Myocyte (in vitro differentiated cells): ENCODE measurements around the gene APOBEC4. TPM values are rescaled to one million over a fixed set of nuclear protein-coding genes. Genes with fewer than 3 reads are reported as not detected.

Experiments used
- DNase-seq: peaks from one replicate; pipeline ENCODE4 v3.0.0-alpha.2; 2012; ENCODE audit warnings: low read depth
- total RNA-seq: library from RNA; depleted of rRNA; stranded (reverse); fragments of >200 nt; gene quantifications from 2 replicates; pipeline ENCODE4 v1.2.3, GENCODE V29; 2014

Gene APOBEC4
- total RNA-seq, 1 donor from 2014 or later, result not detected

DNA sequence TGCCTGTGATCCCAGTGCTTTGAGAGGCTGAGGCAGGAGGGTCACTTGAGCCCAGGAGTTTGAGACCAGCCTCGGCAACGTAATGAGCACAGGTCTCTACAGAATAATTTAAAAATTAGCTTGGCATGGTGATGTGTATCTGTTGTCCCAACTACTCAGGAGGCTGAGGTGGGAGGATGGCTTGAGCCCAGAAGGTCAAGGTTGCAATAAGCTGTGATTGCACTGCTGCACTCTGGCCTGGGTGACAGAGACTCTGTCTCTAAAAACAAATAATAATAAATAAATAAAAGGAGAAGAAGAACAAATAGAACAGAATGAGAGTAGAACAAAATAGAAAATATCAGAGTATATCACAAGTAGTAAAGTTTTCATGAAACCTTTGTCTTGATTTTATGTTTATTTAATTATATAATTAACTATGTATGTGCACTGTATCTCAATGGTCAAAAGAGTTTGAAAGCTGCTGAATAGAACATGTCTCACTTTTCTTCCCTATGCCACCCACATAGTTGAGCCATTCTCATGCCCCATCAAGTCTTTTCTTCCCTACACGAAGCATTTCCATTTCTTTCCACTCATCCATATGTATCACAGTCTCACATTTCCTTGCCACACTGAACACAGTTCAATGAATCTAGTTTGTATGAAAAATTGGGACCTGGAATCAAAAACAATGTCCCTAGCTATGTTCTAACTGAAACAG lies 22.9 kb upstream of the APOBEC4 start:
- no peak for DNase-seq

DNA sequence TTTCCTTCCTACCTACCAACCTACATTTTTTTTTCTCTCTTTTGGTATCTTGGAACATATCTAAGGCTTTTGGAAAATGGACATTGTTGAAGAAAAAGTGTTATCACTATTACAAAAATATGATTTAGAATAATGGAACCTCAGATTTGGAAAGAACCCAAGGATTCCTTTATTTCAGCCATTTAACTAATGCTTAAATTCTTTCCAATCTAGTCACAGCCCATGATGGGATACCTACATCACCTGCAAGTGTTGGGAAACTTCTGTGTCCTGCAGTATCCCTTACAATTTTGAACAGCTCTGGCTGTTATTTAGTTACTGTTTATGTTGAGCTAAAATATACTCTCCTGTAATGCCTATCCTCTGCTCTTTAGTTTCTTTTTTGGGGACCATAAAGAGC lies 22.3 kb upstream of the APOBEC4 start:
- DNase-seq, result no peak

DNA sequence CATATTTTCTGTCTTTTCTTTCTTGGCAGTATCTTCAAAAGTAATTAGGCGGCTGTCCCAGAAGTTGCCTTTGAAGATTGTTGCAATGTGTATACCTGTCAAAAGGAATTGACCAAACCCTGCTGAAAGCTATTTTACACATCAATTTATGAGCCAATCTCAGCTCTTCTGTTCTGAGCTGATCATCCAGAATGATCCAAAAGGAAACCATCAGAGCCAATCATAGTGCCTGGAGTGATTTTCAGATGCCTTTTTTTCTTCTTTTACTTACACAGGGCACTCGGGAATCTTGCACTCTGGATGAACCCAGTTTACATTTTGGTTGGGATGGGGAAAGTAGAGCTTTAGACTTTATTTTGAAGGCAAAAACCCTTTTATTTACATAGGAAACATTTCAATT lies 21.8 kb upstream of the APOBEC4 start:
- no peak for DNase-seq

DNA sequence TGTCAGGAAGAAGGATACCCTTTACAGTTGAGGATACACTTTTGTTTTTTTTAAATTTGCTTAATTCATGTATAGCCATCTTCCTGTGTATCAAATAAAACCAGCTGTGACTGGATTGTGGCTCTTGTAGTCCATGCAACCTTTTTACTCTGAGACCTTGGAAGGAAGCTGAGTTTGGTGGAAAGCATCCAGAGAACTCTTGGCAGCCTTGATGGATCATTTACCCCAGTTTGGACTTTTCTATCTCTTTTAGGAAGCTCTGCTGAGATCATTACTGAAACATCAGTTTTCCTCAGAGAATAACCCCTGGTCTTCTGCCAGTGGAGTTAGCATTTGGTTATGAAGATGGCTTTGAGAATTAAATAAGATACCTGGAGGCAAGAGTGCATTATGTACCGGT lies 21.2 kb upstream of the APOBEC4 start:
- no peak for DNase-seq

DNA sequence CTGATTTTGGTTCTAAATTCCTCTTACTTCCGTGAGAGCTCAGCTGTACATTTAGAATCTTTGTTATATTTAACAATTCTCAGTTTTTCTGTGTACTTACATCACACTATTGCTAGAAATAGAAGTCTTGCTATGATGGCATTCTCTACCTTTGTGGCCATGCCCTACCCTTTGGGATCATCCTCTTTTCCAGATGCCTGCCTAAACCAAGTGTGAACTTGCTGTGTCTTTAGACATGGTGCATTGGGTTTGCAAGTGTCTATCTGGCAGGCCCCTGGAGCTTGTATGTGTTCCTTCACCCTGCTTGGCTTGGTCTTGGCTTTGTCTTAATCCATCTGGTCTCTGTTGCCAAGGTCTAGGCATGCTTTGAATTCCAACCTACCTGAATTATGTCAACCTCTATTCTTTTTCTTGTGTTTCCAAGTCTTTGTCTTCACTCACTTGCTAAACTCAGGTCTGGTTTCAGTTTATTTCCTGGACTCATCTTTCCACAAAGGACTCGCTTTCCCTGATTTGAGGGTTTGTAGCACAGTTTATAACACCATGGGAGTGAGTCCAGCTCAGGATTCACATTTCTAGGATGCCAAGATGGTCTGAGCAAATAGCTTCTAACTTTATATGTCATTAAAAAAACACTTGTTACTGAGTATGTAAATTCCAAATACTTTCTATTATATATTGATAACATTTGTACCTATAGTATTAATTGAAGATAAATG lies 20.6 kb upstream of the APOBEC4 start:
- DNase-seq, result no peak

DNA sequence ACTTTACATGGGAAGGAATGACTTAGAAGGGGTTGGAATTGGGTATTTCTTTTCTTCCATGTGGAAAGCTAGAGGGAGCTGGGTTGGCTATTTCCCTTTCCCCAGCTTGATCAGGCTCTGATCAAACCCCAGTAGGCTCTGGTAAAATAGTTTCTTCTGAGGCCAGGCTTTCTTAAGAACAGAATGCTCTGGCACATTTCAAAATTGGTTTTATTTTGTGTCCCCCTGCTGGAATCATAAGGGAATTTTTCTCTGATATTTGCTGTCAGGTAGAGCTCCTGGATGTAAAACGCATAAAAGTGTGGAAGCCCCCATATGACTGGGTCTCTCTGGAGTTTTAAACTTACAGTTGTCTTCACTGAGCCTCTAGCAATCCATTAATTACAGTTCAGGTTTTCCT lies 17.1 kb upstream of the APOBEC4 start:
- DNase-seq, result no peak

DNA sequence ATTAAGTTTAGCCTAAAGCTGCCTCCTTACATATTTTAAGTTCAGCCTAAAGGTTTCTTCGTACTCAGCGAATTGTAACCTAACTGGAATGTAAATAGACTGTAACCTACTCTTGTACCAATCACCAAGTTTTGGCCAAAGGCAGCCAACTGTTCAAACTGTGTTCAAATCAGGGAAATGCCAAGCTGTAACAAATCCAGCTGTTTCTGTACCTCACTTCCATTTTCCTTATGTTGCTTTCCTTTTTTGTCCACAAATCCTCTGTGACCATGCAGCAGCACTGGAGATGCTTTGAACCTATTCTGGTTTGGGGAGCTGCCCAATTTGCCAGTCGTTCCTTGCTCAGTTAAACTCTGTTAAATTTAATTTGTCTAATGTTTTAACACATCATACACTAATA lies 3.2 kb upstream of the APOBEC4 start:
- DNase-seq, result no peak

DNA sequence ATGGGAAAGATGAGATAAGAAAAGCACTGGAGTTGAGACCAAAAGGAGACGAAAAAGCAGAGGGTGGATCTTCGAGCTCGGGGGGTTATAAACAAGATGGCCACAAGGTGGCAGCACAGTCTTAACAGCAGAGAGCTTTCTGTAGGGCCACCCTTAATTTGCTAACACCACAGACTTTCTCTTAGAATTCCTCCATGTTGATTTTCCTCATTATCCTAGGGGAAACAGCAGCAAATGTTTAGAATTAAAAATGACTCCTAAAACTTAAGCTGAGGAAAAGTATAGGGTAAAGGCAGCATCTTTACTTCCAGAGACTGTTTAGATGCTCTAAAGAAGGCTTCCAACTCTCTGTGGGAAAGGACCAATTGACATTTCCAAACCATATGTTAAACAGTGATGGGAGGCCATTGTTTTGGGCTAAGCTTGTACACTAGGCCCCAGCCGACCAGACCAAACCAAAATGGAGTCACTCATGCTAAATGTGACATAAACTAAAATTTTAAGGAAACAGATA lies 2.5 kb upstream of the APOBEC4 start:
- DNase-seq, result peak; percentile 87

DNA sequence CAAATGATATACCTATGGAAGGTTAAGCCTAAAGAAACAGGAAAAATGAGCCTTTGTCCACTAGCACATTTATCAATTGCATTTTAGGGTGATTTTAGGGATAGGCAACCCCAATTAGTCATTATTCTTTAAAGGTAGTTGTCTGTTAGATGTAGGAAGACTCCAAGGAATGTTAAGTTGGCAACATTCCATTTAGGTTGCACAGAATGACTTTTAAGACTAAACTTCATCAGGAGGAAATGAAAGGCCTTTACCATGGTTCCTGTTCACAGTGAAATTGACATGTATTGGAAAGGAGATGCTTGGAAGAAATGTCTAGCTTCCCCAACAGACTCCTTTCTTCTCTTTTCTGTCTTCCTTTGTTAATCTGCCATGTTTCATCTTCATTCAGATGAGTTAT lies 1.6 kb upstream of the APOBEC4 start:
- DNase-seq, result no peak

DNA sequence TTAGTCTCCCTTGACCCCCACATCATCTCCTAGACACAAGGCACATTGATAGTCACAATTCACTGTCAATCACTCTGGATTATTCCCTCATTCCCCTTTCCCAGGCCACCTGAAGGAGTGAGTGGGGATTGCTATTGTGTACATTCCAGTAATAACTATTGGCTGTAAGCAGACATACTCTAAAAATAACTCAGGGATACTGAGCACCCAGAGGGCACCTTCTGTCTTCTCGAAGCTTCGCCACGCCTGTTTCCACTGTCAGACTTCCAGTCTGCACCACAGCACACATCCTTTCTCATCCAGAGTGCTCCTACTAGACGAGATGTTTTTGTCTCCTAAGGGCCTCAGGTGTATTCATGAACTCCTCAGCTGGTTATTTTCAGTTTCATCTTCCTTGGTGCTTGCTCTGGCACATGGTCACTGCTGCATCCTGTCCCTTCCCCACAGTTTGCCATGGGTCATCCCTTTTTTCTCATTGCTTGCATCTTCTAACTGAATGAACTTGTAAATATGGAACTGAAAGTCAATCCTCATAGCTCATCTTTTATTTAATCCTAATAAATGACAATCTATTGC lies 848 bp upstream of the APOBEC4 start:
- no peak for DNase-seq

DNA sequence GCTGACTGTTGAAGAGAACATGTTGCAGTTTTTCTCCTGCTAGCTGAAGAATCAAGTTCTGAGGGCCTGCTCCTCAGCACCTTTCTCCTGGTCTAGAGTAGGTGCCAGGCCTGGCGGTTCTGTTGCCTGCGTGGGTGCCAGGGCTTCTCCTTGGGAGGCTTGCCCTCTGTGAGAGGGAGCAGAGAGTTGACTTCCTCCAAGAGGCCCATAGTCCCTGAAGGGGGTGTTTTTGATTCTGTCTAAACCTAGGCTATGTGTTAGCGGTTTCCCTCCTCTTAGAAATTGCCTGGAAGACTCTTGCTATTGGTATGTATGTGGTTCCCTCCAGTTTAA lies 312 bp upstream of the APOBEC4 start:
- no peak for DNase-seq

DNA sequence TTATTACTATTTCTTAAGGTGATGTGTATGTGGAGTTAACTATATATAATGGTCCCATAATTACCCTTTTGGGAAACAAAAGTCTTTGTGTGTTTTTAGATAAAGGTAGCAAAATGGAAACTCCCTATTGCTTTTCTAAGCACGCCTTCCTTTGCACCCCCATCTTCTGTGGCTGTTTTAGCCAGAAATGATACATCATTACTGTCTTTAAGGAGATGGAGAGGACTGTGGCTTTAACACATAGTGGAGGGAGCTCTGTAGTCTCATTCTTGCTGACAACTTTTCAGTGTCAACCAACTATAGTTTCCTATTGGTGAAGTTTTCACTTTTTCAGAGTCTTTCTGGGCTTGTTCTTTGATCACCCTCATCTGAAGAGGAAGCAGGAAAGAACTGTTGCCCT lies 1.0 kb downstream of the APOBEC4 start:
- no peak for DNase-seq

DNA sequence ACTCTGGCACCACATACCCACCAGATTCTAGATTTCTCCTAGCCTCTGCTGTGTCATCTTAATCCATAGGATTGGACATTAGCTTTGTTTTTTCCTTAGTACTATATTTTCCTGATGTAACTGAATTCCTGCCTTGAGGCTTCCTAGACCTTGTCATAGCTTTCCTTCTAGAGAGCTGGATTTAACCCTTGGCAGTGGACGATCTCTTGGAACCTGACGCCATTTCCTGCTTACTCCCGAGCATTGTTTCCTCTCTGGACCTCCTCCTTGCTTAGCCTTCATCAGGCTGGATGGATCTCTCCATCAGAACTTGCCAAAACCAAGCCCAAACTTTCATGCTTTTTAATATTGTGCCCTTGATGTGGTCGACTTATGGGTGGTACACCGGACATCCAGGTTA lies 1.5 kb downstream of the APOBEC4 start:
- no peak for DNase-seq

DNA sequence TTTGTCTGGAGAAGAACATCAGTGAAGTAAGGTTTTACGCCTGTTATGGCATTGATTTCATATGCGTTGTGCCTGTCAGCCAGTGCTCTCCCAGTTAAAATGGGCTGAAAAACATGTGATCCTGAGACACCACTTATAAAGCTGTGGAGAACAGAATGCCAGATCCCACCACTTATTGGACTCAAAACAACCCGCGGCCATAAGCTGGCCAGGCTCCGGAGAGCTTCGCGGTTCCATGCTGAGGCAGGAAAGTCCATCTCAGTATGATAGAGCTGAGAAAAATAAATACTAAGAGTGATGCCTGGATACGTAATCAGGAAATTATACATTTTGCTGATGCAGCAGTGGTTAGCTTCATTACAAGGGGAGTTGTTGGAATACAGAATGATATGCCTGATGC lies 5.1 kb downstream of the APOBEC4 start:
- no peak for DNase-seq

DNA sequence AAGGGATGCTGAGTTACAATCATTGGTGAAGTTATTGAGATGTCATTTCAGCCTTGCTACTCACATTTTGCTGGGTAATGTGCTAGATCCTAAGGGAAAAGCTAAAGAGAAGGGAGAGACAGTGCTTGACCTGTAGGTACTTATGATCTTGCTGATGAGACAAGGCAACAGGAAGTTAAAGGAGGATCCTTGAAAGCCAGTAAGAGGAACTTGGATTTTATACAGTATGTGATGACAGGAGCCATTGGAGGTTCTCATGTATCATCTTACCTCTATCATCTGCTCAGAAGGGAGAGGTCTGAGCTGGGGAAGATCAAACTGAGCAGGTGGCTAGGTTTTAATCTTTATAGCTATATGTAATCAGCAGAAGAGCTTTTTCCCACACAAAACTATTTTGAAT lies 6.3 kb downstream of the APOBEC4 start:
- no peak for DNase-seq

DNA sequence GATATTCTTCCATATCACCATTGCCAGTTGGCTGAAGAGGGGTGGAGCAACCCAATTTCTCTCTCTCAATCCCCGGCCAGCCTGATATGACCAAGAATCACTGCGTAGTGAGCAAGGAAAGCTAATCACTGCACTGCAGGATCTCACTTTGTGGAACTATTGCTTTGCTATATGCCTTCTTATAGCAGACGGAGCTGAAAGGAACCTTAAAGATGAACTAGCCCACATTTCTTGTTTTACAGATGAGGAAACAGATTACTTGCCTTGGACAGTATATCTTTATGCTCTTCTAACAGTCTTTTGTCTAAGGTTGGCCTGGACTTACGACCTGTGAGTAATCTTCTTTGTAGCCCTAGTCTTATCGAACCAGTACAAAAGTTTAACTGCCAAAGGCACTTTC lies 7.6 kb downstream of the APOBEC4 start:
- DNase-seq, result no peak

DNA sequence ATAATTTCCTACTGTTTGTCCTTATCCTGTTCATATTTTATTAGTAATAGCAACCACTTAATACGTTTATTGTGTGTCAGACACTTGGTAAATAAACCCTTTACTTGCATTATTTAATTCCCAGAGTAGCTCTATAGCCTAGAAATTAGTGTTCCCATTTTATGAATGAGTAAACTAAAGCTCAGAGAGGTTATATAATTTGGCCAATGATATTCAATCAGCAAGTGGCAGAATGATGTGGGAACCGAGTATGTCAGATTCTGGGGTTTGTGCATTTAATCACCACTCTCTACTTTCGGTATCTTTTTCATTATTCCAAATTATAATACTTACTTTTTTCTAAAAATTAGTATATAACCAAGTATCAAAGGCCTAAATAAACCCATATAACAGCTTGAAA lies 10.9 kb downstream of the APOBEC4 start:
- no peak for DNase-seq

DNA sequence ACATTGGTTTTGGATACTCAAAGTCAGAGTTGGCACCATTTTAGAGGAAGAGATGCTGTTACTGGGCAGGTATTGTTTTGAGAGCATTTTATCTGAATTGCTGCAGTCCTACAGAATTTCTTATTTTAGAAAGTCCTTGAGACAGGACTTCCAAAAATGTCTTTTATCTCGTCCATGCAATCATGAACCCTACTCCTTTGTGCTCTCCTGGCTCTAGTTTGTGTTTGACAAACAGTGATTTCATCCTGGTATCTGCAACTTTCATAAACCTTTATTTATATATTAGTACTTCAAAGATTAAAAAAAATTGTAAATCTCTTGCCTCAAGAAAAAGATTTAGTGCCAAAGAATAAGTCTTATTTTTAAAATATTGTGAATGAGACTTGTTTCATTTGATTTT lies 12.9 kb downstream of the APOBEC4 start:
- no peak for DNase-seq

DNA sequence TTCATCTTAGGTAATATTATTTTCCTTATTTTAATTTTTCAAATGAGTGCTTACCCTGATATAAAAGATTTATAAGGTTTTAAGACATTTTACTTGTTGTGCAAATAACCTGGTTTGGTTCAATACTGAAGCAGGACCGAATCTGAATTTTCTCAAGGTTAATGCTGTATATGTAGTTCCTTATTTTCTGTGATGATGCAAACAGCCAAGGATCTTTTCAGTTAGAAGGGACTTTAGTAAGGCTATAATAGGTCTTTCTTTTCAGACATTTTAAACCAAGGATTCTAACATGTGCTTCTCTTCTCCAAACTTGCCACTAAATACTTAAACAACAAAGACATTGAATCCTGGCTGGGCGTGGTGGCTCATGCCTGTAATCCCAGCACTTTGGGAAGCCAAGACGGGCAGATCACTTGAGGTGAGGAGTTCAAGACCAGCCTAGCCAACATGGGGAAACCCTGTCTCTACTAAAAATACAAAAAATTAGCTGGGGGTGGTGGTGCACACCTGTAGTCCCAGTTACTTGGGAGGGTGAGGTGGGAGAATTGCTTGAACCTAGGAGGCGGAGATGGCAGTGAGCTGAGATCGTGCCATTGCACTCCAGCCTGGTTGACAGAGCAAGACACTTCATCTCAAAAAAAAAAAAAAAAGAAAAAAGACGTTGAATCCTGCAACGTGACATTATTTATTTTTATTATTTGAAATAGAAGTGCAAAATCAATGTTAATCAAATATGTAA lies 14.3 kb downstream of the APOBEC4 start:
- no peak for DNase-seq

DNA sequence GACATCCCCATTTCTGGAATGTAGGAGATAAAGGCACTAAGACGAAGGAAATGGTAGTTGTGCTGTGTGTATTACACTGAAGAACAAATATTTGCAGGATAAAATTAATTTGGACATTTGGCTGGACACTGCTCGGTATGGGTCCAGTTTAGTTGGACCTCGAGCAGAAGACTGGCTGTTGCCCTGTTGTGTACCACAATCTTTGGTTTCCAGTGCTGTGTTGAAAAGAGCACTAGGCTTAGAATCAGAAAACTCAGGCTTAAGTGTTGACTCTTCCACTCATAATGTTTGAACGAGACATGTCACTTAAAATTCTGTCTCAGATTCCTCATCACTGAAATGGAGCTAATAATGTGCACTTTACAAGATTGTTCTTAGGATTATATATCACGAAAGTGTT lies 16.3 kb downstream of the APOBEC4 start:
- no peak for DNase-seq

DNA sequence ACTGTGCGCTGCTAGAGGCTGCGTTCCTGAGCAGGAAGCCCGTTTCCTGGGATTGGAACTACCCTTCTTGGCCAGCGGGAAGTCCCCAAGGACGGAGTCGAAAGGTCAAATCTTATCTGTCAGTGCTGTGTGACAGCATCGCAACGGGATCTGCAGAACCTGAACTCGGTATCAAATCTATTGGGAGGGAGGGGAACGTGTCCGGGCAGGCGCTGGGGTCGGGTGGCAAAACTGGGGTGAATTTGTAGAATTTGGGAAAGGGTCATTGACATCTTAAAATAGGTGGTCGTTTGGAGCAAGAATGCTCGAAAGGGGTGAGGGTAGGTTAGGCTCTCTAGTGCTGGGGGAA lies 16.8 kb downstream of the APOBEC4 start:
- DNase-seq, result no peak
